ENCODE data around the gene M1AP. TPM values are rescaled to one million over a fixed set of nuclear protein-coding genes. Genes with fewer than 3 reads are reported as not detected.

M1AP gene
- total RNA-seq, 1 experiment from 2014 or later: not detected

DNA sequence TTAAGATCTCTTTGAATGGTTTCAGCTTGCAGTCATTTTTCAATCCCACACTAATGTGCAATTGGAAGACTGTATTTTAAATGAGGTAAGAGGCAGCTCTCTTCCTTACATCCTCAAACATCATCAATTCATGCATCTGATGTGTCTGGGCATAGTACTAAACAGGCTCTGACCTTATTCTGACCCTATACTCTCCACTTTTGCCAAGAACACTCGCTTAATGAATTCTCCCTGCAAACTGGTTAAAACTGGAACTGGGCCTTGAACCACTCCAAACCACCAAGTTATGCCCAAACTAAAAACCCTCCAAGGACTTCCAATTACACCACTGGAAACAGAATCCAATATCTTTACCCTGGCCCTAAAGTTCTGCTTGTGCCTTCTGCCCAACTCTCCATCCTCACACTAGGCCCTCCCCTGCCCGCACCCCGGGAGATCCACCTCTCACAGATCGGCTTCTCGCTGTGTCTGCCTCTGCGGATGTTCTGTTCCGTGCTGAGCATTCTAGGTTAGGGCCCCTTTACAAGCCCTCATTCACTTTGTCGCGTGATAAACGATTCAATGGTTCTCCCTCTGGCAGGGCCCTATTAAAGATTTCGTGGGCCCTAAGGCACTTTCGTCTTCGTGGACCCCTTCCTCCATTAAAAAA is 1.2 kb downstream of the M1AP start:
- ATAC-seq (no peak), DNase-seq (ENCODE audit: low read depth, low spot score) (no peak)
- no peak overlapping the region for H3K4me3 ChIP-seq (ENCODE audit: low read depth in 2 of 2, low read length in 2 of 2)
- BruUV-seq (replicated peaks): no TSS peak
- no peaks in the 10 kb centered on the region for H3K36me3 ChIP-seq (ENCODE audit: control insufficient read depth, insufficient read depth, low read length)
- no peaks in the 10 kb centered on the region for H3K4me1 ChIP-seq (ENCODE audit: control insufficient read depth, insufficient read depth, low read length)
- no peak for TF ChIP-seq POLR2AphosphoS5 (IDR thresholded peaks at IDR 0.05; ENCODE audit: low read depth, low read length)
- no peak for TF ChIP-seq SIN3A (IDR thresholded peaks at IDR 0.05; ENCODE audit: borderline replicate concordance, insufficient read depth, low read depth, low read length)
- no peak for TF ChIP-seq TCF7L2 (IDR thresholded peaks at IDR 0.05; ENCODE audit: low read depth, low read length)
- TF ChIP-seq, protein P1, sequence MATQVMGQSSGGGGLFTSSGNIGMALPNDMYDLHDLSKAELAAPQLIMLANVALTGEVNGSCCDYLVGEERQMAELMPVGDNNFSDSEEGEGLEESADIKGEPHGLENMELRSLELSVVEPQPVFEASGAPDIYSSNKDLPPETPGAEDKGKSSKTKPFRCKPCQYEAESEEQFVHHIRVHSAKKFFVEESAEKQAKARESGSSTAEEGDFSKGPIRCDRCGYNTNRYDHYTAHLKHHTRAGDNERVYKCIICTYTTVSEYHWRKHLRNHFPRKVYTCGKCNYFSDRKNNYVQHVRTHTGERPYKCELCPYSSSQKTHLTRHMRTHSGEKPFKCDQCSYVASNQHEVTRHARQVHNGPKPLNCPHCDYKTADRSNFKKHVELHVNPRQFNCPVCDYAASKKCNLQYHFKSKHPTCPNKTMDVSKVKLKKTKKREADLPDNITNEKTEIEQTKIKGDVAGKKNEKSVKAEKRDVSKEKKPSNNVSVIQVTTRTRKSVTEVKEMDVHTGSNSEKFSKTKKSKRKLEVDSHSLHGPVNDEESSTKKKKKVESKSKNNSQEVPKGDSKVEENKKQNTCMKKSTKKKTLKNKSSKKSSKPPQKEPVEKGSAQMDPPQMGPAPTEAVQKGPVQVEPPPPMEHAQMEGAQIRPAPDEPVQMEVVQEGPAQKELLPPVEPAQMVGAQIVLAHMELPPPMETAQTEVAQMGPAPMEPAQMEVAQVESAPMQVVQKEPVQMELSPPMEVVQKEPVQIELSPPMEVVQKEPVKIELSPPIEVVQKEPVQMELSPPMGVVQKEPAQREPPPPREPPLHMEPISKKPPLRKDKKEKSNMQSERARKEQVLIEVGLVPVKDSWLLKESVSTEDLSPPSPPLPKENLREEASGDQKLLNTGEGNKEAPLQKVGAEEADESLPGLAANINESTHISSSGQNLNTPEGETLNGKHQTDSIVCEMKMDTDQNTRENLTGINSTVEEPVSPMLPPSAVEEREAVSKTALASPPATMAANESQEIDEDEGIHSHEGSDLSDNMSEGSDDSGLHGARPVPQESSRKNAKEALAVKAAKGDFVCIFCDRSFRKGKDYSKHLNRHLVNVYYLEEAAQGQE (IDR thresholded peaks at IDR 0.05; ENCODE audit: insufficient read depth in 1 of 2, low read depth in 2 of 2, low read length in 1 of 2): no peak
- CTCF ChIA-PET: no interaction called here
- no peak overlapping the region for H3K27ac ChIP-seq (ENCODE audit: low read length)
- H3K27me3 ChIP-seq (ENCODE audit: control insufficient read depth, insufficient read depth, low read length): no peaks in the 10 kb centered on the region
- intact Hi-C loops (cut with micrococcal nuclease; ENCODE audit: unreplicated experiment) (no loop called here), in situ Hi-C loops (cut with HindIII; ENCODE audit: low pct_unique_long_range_greater_than_20kb, low sequenced_read_pairs) (no loop called here)
- no peaks in the 10 kb centered on the region for H3K9me3 ChIP-seq (ENCODE audit: control insufficient read depth, insufficient read depth, low read depth, low read length)
- POLR2A ChIA-PET: no interaction called here

GRCh38 chr2:74646201-74646600 is 1.9 kb downstream of the M1AP start:
- no peak for DNase-seq (ENCODE audit: low read depth, low spot score)
- BruUV-seq (replicated peaks): no TSS peak

More at GRCh38 chr2:74646201-74646600, 1.9 kb downstream of the M1AP start:
- Histone ChIP-seq H3K27me3 (ENCODE audit: control insufficient read depth, insufficient read depth, low read length) (no peaks in the 10 kb centered on the region), H3K4me3 (ENCODE audit: low read depth in 2 of 2, low read length in 2 of 2) (no peak overlapping the region), H3K9me3 (ENCODE audit: control insufficient read depth, insufficient read depth, low read depth, low read length) (no peaks in the 10 kb centered on the region), H3K4me1 (ENCODE audit: control insufficient read depth, insufficient read depth, low read length) (no peaks in the 10 kb centered on the region), H3K27ac (ENCODE audit: low read length) (no peak overlapping the region), H3K36me3 (ENCODE audit: control insufficient read depth, insufficient read depth, low read length) (no peaks in the 10 kb centered on the region)
- in situ Hi-C loops (cut with HindIII; ENCODE audit: low pct_unique_long_range_greater_than_20kb, low sequenced_read_pairs): no loop called here
- ChIA-PET CTCF (no interaction called here), POLR2A (interaction anchor here (0.6 kb wide), 1 partner anchor 65 kb away, joined by 3 read pairs; no protein-coding TSS in a partner anchor)
- intact Hi-C loops (cut with micrococcal nuclease; ENCODE audit: unreplicated experiment): no loop called here
- TF ChIP-seq, protein P1 (IDR thresholded peaks at IDR 0.05; ENCODE audit: insufficient read depth in 1 of 2, low read depth in 2 of 2, low read length in 1 of 2): no peak
- TF ChIP-seq SIN3A (IDR thresholded peaks at IDR 0.05; ENCODE audit: borderline replicate concordance, insufficient read depth, low read depth, low read length) (no peak), TCF7L2 (IDR thresholded peaks at IDR 0.05; ENCODE audit: low read depth, low read length) (no peak), POLR2AphosphoS5 (IDR thresholded peaks at IDR 0.05; ENCODE audit: low read depth, low read length) (no peak)
- TF ChIP-seq, protein P2, sequence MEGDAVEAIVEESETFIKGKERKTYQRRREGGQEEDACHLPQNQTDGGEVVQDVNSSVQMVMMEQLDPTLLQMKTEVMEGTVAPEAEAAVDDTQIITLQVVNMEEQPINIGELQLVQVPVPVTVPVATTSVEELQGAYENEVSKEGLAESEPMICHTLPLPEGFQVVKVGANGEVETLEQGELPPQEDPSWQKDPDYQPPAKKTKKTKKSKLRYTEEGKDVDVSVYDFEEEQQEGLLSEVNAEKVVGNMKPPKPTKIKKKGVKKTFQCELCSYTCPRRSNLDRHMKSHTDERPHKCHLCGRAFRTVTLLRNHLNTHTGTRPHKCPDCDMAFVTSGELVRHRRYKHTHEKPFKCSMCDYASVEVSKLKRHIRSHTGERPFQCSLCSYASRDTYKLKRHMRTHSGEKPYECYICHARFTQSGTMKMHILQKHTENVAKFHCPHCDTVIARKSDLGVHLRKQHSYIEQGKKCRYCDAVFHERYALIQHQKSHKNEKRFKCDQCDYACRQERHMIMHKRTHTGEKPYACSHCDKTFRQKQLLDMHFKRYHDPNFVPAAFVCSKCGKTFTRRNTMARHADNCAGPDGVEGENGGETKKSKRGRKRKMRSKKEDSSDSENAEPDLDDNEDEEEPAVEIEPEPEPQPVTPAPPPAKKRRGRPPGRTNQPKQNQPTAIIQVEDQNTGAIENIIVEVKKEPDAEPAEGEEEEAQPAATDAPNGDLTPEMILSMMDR (IDR thresholded peaks at IDR 0.05): no peak
- ATAC-seq: no peak

All from Panc1 (cell line).